Measurements from ENCODE around the gene PRSS3.
"Not testable (repeated sequence)": the region's sequence is repeated elsewhere in the genome, so short reads cannot be mapped to it uniquely, and the experiment has no call there.

The PRSS3 gene

DNA sequence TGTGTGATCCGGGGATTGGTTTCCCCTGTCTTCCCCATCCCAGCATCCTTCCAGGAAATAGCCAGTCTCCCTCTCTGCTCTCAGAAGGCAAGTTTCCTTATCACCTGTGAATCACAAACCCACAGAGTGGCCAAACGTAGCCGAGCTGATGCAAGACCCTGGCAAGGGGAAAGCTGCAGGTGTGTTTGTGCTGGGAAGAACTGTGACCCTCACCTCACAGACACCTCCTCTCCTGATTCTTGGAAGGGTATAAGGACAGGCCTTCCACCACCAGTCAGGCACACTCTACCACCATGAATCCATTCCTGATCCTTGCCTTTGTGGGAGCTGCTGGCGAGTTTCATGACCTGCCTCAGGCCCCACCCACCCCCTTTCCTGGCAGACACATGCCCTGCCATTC lies at the start of gene PRSS3:
PRSS3 (plus strand) TSS at position 281 of the 400 bp plus-strand sequence; CDS start at position 294, 13 bp downstream.
- DNase-seq: no peak

DNA sequence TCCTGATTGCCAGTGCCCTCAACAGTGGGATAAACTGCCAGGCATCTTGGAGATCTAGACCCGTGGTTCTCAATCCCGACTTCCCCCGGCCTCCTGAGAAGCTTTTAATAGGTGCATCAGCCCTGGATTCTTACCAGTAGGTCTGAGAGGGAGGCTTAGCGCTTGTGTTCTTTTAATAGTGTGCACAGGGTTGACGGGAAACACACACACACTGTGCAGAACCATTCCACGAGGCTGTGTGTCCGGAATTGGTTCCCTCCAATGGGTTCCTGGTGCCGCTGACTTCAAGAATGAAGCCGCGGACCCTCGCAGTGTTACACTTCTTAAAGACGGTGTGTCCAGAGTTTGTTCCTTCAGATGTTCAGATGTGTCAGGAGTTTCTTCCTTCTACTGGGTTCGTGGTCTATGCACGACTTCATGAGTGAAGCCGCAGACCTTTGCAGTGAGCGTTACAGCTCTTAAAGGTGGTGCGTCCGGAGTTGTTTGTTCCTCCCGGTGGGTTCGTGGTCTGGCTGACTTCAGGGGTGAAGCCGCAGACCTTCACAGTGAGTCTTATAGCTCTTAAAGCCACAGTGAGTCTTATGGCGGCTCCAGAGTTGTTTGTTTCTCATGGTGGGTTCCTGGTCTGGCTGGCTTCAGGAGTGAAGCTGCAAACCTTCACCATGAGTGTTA lies 46.6 kb upstream of the PRSS3 start:
- DNase-seq: no peak

DNA sequence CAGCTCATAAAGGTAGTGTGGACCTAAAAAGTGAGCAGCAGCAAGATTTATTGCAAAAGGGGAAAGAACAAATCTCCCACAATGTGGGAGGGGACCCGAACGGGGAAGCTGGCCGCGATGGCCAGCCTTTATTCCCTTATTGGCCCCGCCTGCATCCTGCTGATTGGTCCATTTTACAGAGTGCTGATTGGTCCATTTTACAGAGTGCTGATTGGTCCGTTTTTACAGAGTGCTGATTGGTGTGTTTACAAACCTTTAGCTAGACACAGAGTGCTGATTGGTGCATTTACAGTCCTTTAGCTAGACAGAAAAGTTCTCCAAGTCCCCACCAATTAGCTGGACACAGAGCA lies 46.1 kb upstream of the PRSS3 start:
- not testable (repeated sequence) for DNase-seq

DNA sequence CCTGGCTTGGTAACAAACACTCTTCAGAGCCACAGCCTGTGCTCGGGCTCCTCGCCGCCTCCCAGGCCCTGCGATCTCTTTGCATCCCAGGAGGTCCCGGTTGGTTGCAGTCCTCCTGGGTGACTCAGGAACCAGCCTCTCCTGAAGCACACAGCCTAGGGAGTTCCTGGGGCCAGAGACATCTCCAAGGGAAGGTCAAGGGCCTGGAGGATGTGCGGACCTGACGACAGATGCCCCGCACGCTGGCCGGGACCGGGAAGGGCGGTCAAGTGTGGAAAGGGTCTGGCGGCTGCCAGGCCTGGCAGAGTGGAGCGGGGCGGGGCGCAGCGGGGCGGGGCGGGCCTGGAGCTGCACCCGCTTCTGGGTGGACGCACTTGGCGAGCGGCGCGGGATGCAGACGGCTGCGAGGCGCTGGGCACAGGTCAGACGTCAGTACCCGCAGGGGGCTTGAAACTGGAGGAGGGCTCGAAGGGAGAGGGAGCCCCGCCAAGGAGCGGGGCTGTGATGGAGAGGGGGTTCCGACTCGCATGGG lies 45.0 kb upstream of the PRSS3 start:
- no peak for DNase-seq

DNA sequence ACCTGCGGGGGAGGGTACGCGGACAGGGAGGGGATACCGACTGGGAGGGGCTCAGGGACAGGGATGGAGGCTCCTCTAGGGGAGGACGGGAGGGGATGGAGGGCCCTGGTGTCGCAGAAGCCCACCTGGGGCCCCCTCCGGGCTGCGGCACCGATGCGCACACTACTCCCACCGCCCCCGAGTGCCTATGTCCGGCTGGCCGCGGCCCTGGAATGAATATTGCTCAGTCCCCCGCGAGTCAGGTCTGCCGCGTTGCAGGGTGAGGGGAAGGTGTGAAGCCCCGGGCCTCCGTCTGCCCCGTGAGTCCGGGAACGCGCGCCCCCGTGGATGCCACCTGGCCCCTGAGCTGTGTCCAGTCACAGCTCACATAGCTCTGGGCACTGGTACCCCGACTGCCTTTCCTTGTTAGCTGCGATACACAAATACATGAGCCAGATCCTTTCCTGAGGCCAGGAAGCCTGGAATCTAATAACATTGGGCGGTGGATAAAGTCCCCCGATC lies 44.5 kb upstream of the PRSS3 start:
- no peak for DNase-seq

DNA sequence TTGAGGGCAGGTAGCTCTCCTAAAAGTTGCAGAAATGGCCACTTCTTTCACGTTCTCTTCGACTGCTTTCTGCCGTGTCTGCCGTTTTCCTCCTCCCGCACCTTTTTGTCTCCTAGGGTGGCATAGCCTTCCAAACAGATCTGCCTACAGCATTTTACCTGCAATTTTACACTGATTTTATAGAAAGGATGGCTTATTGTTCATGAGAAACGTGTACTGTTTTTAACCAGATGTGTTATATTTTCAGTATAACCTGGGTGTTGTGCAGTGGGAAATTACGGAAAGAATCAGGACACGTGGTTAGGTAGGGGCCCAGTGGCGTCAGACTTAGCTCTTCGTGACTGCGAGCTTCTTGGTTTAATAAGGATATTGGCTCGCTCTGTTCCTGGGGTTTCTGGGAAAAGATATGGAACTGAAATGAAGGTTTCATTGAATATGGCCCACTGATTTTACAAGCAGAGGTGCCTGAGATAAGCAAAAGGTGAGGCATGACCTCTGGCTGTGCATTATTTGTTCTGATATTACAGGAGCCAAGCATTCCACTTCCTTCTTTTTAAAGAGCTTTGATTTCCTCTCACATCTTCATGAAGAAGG lies 43.7 kb upstream of the PRSS3 start:
- DNase-seq: no peak

DNA sequence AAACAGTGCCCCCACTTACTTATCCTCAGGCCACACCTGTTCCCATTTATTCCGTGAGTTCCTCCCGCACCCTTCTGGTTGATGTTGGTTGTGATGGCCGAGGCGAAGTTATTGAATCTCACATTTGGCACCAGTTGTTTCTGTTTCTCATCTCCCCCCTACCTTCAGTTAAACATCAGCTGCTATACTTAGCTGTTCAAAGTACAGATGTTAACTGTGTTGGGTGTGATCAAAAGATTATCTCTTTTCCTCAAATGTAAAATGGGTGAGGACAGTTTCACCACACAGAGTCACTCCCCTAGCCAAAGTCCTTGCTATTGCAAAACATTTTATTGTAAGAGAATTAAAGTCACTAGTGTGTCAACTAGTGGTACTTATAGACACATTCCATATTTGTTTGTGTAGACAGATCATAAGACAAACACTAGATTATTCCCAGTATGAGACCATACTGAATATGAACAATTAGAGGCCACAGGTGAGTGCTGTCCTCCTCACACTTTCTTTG lies 43.2 kb upstream of the PRSS3 start:
- no peak for DNase-seq

DNA sequence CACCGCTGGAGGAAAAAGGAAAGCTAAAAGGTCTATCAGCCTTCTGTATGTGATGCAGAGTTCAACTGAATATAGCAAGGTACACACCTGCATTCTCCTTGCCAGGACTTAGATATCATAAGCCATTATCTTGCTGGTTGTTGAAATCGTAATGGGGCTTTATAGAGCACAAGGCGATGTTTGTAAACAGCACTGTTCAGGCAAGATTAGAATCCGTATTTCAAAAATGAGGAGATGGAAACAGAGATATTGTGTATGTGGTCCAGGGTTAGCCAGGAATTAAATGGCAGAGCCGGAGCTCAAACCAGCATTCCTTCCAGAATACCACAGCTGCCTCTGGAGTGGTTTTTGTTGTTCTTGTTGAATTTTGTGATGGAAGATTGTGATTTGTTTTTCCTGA lies 42.6 kb upstream of the PRSS3 start:
- not testable (repeated sequence) for DNase-seq

DNA sequence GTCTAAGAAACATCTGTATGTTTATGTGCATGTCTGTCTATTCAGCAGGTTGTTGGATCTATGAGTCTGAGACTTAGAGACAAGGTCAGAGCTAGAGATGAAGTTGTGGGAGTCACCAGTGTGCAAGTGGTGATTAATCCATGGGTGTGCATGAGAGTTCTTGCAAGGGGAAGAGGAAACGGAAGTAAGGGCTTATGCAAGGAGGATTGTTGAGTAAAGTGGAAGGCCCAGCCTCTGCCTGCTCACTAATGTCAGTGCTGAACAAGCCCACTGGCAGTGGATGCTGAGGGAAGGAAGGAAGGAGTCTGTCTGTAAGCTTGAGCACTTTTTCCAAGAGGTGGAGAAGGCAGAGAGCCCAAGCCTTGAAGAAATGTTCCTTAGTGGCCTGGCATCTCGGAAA lies 35.7 kb upstream of the PRSS3 start:
- not testable (repeated sequence) for DNase-seq

DNA sequence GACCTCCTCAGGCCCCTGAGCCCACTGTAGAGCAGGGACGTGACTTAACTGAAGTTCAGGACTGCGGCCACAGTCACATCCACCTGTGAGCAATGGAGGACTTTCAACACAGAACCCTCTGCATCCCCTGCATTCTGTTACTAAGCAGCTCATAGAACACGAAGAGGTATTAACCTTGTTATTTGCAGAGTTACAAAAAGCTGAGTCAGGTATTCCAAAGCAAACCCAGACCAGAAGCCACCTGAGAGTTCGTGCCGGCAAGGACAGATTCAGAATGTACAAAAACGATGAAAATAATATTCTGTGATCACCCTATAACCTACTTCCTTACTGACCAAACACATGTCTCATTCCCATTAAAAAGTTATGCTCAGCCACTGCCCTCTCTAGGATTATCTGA lies 33.0 kb upstream of the PRSS3 start:
- no peak for DNase-seq

DNA sequence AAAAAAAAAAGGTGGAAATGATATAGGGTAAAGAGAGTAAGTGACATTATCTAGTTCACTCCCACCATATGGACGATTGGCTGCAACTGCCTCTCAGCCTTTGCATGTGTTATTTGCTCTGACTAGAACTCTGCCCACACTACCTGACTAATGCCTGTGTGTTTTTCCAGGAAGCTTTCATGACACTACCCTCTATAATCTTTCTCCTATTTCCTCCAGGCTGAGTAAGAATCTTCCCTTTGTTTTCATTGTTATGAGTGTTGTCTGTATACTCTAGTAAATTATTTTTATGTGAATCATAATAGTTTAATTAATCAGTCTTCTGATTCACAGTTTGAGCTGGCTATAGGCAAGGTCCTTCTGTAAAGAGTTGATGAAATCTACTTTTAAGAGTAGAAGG lies 31.7 kb upstream of the PRSS3 start:
- not testable (repeated sequence) for DNase-seq

DNA sequence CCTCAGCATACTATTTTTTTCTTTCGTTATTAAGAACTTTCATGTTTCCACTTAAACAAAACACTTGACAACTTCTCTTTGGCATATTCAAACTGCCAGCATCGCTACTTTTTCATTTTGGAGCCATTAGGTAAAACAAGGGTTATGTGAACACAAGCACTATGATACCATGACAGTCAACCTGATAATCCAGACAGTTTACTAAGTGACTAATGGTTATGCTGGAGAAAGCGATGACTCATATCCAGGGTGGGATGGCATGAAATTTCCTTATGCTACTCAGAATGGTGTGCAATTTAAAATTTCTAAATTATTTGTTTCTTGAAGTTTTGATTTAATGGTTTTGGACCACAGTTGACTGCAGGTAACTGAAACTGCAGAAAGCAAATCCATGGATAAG lies 29.9 kb upstream of the PRSS3 start:
- DNase-seq: no peak

DNA sequence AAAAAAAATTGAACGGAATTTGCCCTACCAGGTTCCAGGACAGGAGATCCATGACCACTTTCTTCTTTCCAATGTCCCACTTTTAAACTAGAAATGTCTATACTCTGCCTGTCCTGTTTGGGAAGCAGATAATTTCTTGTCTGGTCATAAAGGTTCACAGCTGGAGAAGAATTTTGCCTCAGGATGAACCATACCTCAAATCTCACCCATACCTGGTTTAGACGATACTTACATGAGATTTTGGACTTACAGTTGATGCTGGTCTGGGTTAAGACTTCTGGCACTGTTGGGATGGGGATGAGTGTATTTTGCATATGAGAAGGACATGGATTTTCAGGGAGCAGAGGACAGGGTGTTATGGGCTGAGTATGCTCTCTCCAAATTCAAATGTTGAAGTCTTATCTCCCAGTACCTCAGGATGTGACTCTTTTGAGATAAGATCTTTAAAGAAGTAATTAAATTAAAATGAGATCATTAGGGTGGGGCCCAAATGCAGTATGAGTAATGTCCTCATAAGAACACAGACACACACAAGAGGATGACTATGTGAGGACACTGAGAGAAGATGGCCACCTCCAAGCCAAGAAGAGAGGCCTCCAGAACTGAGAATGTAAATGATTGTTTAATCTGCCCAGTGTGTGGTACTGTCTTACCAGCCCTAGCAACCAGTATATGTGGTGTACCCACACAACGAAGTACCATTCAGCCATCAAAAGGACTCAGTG lies 25.0 kb upstream of the PRSS3 start:
- DNase-seq: not testable (repeated sequence)

DNA sequence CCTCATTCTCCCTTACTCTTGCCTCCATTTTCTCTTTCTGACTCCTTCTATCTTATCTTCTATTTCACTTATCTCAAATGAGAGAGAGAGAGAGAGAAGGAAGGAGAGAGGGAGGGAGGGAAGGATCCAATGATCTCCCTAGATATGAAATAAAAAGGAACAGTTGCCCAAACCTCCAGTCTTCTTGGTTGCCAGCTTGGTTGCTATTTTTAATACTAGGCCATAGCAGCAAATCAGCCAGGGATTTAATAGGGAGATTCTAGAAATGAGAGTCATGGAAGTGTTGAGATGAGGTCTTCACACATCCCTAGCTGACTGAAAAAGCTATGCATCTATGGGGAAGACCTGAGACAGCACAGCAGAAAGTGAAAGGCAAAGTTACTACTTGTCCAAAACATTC lies 22.2 kb upstream of the PRSS3 start:
- not testable (repeated sequence) for DNase-seq

DNA sequence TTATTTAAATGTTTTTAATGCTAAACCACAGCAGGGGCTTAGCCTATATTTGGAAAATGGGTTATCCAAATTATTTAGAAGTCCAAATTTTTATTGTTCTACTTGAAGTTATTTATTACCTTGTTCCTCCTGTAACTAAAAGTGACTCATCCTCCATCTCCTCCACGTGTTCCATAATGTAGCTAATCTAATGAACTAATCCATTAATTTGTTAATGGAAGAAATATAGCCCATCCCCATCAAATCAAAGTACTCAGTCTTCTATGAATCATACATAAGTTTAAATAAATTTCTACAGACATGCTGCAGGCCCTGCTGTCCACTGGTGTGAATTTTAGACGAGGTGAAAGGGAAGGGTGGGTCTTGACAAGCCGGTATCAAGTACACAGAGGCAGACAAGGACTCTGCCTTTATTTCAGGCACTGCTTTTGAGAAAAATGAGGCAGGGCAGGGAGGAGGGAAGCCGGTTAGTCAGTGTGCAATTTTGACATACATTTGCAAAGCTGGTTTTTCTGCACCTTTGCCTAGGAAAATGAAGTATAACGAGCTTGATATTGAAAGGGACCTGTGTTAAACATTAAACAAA lies 21.2 kb upstream of the PRSS3 start:
- DNase-seq: not testable (repeated sequence)

DNA sequence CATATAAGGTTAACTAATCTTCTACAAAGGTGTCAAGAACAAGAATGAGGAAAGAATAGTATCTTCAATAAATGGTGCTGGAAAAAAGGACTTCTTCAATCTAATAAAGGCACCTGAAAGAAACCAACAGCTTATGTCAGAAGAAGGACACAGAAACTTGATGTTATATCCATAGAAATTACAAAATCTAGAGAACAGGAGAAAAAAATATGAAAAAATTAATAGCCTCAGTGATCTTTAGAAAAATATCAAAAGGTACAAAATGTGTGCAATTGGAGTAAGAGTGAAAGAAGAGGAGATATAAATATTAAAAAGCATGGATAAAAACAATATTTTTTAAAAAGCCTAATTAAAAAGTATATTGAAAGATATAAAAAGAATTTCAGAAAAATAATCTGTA lies 18.8 kb upstream of the PRSS3 start:
- DNase-seq: no peak

DNA sequence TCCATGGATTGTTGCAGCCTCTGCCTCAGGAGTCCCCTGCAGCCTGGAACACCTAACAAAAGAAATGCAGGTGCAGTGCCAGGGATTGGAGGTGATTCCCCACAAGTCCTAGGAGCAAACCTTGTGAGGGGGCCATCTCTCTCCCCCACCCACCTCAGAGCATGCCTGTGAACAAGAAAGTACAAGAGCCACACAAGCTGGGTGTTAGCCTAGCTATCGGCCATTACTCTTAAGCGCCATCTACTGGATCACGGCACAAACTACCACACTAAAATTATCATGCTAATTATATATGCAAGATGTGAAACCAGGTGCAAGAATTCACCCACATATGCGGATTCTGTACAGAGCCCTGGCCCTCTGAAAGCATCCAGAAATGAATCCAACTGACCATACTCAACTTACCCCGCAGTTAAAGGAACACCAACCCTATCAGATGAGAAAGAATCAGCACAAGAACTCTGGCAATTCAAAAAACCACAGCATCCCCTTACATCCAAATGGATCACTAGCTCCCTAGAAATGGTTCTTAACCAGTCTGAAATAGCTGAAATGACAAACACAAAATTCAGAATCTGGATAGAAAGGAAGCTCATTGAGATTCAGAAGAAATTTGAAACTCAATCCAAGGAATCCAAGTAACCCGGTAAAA lies 16.5 kb upstream of the PRSS3 start:
- peak; percentile 64 for DNase-seq

DNA sequence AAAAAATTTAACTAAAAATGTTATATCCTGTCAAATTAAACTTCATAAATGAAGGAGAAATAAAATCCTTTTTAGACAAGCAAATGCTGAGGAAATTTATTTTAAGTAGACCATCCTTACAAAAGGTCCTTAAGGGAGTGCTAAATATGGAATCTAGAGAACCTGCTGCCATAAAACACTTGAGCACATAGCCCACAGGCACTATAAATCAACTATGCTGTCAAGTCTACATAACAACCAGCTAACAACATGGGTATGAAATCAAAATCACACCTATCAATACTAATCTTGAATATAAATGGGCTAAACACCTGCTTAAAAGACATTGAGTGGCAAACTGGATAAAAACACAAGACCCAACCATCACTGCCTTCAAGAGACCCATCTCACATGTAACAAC lies 15.1 kb upstream of the PRSS3 start:
- no peak for DNase-seq

DNA sequence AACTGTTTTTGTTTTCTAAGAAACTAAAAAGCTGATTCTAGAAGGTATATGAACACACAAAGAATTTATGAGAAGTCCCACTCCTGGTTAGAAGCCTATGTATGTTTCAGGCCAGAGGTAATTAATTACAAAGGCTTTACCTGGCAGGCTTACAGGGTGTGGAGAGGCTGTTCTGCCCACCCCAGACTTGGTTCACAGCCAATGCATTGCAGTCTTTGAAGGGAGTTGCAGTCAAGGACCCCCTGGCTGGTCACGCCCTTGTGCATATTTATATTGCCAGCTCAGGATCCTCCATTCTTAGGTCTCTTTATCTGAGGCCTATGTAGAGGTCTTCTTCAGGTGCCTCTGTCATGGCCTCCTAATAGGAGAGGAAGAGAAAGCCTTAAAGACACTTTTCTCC lies 13.6 kb upstream of the PRSS3 start:
- no peak for DNase-seq

DNA sequence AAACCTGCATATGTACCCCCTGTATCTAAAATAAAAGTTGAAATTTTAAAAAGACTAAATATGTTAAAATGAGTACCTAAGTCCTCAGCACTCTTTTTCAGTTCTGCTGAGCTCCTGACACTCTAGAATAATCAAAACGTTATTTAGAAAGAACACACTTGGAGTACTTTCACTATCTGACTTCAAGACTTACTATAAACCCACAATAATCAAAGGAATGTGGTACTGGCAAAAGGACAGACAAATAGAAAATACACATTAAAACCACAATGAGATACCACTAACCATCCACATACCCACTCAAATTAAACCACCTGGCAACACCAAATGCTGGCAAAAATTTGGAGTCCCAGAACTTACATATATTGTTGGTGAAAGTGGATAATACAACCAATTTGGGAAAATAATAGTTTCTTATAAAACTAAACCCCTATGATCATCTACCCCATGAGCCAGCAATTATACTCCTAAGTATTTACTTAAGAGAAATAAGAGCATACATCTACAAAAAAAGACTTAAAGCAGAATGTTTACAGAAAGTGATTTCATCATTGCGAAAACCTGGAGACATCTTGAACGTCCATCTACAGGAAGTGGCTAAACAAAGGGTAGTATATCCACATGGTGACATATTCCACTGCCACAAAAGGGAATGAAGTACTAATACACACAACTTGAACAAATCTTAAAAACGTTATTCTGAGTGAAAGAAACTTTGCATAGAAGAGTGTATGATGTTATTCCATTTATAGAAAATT lies 12.8 kb upstream of the PRSS3 start:
- DNase-seq: no peak

DNA sequence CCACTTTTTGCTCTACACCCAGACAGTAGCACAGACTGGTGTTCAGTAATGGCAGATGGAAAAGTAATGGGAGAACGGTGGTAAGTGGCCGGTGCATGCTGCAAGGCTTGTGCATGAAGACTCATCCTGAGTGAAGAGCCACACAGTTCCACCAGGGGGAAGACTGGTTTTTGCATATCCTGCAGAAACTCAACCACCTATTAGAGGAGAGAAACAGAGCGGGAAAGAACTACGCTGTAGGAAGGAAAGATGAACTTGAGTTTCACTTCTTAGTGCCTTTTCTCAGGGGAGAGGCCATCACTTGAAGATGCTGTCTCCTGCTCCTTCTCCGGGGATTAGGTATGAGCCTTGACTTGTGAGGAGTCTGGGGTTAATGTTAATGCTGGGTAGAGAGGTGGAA lies 9.4 kb upstream of the PRSS3 start:
- no peak for DNase-seq

DNA sequence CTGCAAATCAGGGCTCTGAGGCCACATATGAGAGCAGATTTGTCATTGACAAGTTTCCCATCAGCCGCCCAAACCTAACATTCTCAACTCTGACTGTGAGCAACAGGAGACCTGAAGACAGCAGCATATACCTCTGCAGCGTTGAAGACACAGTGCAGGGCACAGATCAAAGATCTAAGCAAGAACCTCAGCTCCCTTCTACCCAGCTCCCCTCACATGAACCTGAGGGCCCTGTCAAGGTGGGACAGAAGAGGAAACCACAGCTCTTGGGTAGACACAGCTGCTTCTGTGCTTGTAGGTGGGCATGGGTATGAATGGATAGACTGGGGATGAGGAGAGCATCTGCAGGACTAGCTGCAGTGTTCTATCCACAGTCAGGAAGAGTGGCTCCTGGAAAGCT lies 8.7 kb upstream of the PRSS3 start:
- DNase-seq: no peak
